SK-N-SH (cell line): ENCODE measurements around the gene ARFIP1. TPM values are rescaled to one million over a fixed set of nuclear protein-coding genes. Genes with fewer than 3 reads are reported as not detected.
A peak's percentile ranks its signal among the peaks of the same experiment; 100 is the strongest.
"Not testable (repeated sequence)": the region's sequence is repeated elsewhere in the genome, so short reads cannot be mapped to it uniquely, and the experiment has no call there.

Experiments used
- CTCF ChIA-PET: fragments of 300-600, 350-600 bp; formaldehyde crosslinking; extraction: SDS; loops from one replicate; lab custom pipeline; 2021; lab: Yijun Ruan, JAX
- POLR2A ChIA-PET: fragments of 350-600 bp; sonication (Branson Sonifier 250); formaldehyde crosslinking; extraction: SDS; loops from one replicate; lab custom pipeline; 2020; ENCODE audit warnings: antibody characterized with exemption, inconsistent platforms; lab: Yijun Ruan, JAX
- DNase-seq: peaks from one replicate; pipeline ENCODE4 v3.0.0; 2012
- H2AFZ ChIP-seq: fragments of 200-600 bp; sonication (generic); 2 replicates; pipeline ENCODE4 v1.8.1; 2016; ENCODE audit warnings: antibody characterized with exemption, mild to moderate bottlenecking, low read depth
- H3F3A ChIP-seq: fragments of 200-600 bp; sonication (generic); replicated peaks from 2 replicates; pipeline ENCODE3; 2016; ENCODE audit warnings: antibody characterized with exemption, mild to moderate bottlenecking; ENCODE audit not compliant: insufficient read depth
- H3K27ac ChIP-seq, 2 experiments: fragments of 200-500 bp in 1 of 2; fragments of 200-600 bp in 1 of 2; sonication (Bioruptor generic) in 1 of 2; sonication (generic), shearing (Covaris generic) in 1 of 2; 2 replicates each; pipeline versions ENCODE4 v1.5.1 to v1.6.1; 2014 to 2016; ENCODE audit warnings: low read depth in 2 of 2, inconsistent platforms in 1 of 2, low read length in 1 of 2, mild to moderate bottlenecking in 1 of 2, mixed read lengths in 1 of 2
- H3K27me3 ChIP-seq: fragments of 200-600 bp; sonication (generic), shearing (Covaris generic); 2 replicates; pipeline ENCODE4 v1.6.1; 2016; ENCODE audit warnings: mixed run types; ENCODE audit not compliant: insufficient read depth
- H3K36me3 ChIP-seq, 2 experiments: fragments of 200-500 bp in 1 of 2; fragments of 200-600 bp in 1 of 2; sonication (Bioruptor generic) in 1 of 2; sonication (generic) in 1 of 2; replicated peaks in 1 of 2; 2 replicates each; pipeline versions ENCODE3 to v1.5.1; 2014 to 2016; ENCODE audit warnings: low read length in 1 of 2, mild to moderate bottlenecking in 1 of 2; ENCODE audit not compliant: insufficient read depth in 2 of 2, control insufficient read depth in 1 of 2
- H3K4me1 ChIP-seq, 2 experiments: fragments of 200-500 bp in 1 of 2; fragments of 200-600 bp in 1 of 2; sonication (Bioruptor generic) in 1 of 2; sonication (generic), shearing (Covaris generic) in 1 of 2; 2 replicates each; pipeline versions ENCODE4 v1.5.1 to v1.6.1; 2014 to 2016; ENCODE audit warnings: low read depth in 1 of 2, low read length in 1 of 2, mixed run types in 1 of 2; ENCODE audit not compliant: insufficient read depth in 2 of 2, control insufficient read depth in 1 of 2
- H3K4me2 ChIP-seq: fragments of 200-600 bp; sonication (generic), shearing (Covaris generic); 2 replicates; pipeline ENCODE4 v1.6.1; 2017; ENCODE audit warnings: mixed run types
- H3K4me3 ChIP-seq, 2 experiments: fragments of 200-500 bp in 1 of 2; fragments of 200-600 bp in 1 of 2; sonication (Bioruptor generic) in 1 of 2; sonication (generic), shearing (Covaris generic) in 1 of 2; 2 replicates each; pipeline versions ENCODE4 v1.5.1 to v1.8.1; 2014 to 2016; ENCODE audit warnings: low read depth in 2 of 2, inconsistent platforms in 1 of 2, low read length in 1 of 2, mild to moderate bottlenecking in 1 of 2, mixed read lengths in 1 of 2, moderate library complexity in 1 of 2
- H3K79me2 ChIP-seq: fragments of 200-600 bp; sonication (generic); 2 replicates; pipeline ENCODE4 v1.8.1; 2017; ENCODE audit warnings: mild to moderate bottlenecking; ENCODE audit not compliant: insufficient read depth
- H3K9ac ChIP-seq: fragments of 200-600 bp; sonication (generic); 2 replicates; pipeline ENCODE4 v1.6.1; 2017; ENCODE audit warnings: mixed run types
- H3K9me2 ChIP-seq: fragments of 200-600 bp; sonication (generic); 2 replicates; pipeline ENCODE4 v1.6.1; 2017; ENCODE audit warnings: mixed run types
- H3K9me3 ChIP-seq: fragments of 200-600 bp; sonication (generic); 2 replicates; pipeline ENCODE4 v1.6.1; 2017; ENCODE audit warnings: mixed run types, mild to moderate bottlenecking, moderate library complexity
- H4K20me1 ChIP-seq: fragments of 200-600 bp; sonication (generic); 2 replicates; pipeline ENCODE4 v1.6.1; 2017; ENCODE audit warnings: mild to moderate bottlenecking, mixed run types; ENCODE audit not compliant: insufficient read depth
- EZH2phosphoT487 ChIP-seq: fragments of 200-600 bp; sonication (generic); IDR thresholded peaks from 2 replicates; pipeline ENCODE4 v1.6.1; 2017; ENCODE audit warnings: low read depth, mixed run types, mild to moderate bottlenecking, antibody characterized with exemption, moderate library complexity, borderline replicate concordance
- FOXJ3 ChIP-seq: sonication (generic); formaldehyde crosslinking; IDR thresholded peaks from 2 replicates; pipeline ENCODE4 v1.5.1; 2020; ENCODE audit warnings: mild to moderate bottlenecking, missing genetic modification reagents
- NFIC ChIP-seq: IDR thresholded peaks from 2 replicates; pipeline ENCODE4 v1.4.0; 2012; ENCODE audit warnings: borderline replicate concordance
- NRF1 ChIP-seq: IDR thresholded peaks from 2 replicates; pipeline ENCODE4 v1.6.1; 2012; ENCODE audit warnings: low read depth, mild to moderate bottlenecking, low read length
- RAD21 ChIP-seq: IDR thresholded peaks from 2 replicates; pipeline ENCODE4 v1.6.1; 2012; ENCODE audit warnings: mild to moderate bottlenecking, low read length
- RXRA ChIP-seq: IDR thresholded peaks from 2 replicates; pipeline ENCODE4 v1.4.0; 2012; ENCODE audit warnings: low read depth, mild to moderate bottlenecking, borderline replicate concordance
- WGBS: methylation state at CpG from one replicate; pipeline ENCODE4 v1.1.6; 2017; ENCODE audit warnings: low lambda C conversion rate; 5-methylcytosine and 5-hydroxymethylcytosine counted together
- polyA plus RNA-seq, 3 experiments: library from polyadenylated mRNA; depleted of rRNA; stranded (reverse); fragments of >200 nt; gene quantifications; 2 replicates each; pipeline ENCODE4 v1.2.3, GENCODE V29; 2012
- TF ChIP-seq, protein P1 (sequence below): IDR thresholded peaks from 2 replicates; pipeline ENCODE4 v1.4.0; 2012; ENCODE audit warnings: low read depth, borderline replicate concordance
- TF ChIP-seq, protein P2 (sequence below): fragments of 150-350 bp; IDR thresholded peaks from 2 replicates; pipeline ENCODE4 v1.6.1; 2016; ENCODE audit warnings: mild to moderate bottlenecking, low read depth, low read length
- TF ChIP-seq, protein P3 (sequence below): fragments of 150-350 bp; IDR thresholded peaks from 2 replicates; pipeline ENCODE4 v1.6.1; 2017; ENCODE audit warnings: antibody characterized with exemption, low read length, low read depth, borderline replicate concordance

Gene ARFIP1
- polyA plus RNA-seq, 1 of the 3 experiments (the other 2 are of a cell fraction), result 15.7 TPM

DNA sequence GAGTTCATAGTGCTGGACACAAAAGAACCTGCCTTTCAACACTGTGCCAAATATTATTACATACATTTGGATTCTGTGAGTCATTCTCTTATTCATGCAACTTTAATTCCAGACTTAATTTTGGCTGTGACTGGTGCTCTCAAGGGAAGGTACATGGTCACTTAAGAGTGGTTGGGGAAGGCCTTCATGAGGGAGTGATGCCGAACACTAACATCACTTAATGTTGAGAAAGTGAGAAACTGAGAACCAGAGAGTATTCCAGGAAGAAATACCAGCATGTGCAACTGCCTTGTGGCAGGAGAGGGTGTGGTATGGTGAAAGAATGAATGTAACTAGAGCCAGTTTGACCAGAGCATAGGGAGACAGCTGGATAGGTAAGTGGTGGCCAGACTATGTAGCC, 114.9 kb downstream of the ARFIP1 start (continued):
- TF ChIP-seq, protein P1, sequence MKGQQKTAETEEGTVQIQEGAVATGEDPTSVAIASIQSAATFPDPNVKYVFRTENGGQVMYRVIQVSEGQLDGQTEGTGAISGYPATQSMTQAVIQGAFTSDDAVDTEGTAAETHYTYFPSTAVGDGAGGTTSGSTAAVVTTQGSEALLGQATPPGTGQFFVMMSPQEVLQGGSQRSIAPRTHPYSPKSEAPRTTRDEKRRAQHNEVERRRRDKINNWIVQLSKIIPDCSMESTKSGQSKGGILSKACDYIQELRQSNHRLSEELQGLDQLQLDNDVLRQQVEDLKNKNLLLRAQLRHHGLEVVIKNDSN, result no peak
- TF ChIP-seq, protein P2, sequence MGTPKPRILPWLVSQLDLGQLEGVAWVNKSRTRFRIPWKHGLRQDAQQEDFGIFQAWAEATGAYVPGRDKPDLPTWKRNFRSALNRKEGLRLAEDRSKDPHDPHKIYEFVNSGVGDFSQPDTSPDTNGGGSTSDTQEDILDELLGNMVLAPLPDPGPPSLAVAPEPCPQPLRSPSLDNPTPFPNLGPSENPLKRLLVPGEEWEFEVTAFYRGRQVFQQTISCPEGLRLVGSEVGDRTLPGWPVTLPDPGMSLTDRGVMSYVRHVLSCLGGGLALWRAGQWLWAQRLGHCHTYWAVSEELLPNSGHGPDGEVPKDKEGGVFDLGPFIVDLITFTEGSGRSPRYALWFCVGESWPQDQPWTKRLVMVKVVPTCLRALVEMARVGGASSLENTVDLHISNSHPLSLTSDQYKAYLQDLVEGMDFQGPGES, result no peak
- peak; percentile 24; the same call in 1 of the 2 replicates for TF ChIP-seq NFIC
- TF ChIP-seq, protein P3, sequence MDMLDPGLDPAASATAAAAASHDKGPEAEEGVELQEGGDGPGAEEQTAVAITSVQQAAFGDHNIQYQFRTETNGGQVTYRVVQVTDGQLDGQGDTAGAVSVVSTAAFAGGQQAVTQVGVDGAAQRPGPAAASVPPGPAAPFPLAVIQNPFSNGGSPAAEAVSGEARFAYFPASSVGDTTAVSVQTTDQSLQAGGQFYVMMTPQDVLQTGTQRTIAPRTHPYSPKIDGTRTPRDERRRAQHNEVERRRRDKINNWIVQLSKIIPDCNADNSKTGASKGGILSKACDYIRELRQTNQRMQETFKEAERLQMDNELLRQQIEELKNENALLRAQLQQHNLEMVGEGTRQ, result no peak

DNA sequence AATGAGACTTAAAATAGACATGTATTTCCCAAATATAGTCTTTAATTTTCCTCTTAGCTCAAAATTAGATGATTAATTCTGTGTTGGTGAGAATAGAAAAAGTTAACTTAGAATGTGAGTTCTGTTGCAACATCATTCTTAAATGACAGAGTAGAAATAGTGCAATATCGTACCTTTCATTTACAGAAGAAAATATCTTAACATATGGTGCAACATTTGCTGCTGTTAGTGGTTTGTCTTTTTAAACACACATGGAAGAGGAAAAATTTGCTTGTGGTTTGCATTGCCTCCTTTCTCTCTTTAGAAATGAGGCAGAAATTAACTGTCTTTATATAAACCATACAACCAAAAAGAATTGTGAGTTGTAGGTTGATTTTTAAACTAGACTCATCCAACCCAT, 117.1 kb downstream of the ARFIP1 start:
- CTCF ChIA-PET, result interaction anchor here (0.9 to 1.6 kb wide), 4 partner anchors 14 to 231 kb away, joined by 4 read pairs; no protein-coding TSS in a partner anchor
- H4K20me1 ChIP-seq, result no peaks in the 10 kb centered on the region
- TF ChIP-seq EZH2phosphoT487 (no peak), RXRA (no peak), RAD21 (no peak), NRF1 (no peak), FOXJ3 (no peak), NFIC (no peak)

DNA sequence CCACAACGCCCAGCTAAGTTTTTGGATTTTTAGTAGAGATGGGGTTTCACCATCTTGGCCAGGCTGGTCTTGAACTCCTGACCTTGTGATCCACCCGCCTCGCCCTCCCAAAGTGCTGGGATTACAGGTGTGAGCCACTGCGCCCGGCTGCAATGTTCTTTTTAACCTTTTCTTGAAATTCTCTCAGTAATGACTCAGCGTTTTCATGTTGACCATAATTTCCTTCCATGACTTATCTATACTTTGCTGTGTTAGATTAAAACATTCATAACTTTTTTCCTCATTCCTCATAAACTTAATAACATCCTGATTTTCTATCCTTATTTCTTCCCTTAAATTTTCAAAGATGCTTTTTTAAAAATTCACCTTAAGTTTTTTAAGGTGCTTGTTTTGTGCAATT, 118.4 kb downstream of the ARFIP1 start:
- H3K4me2 ChIP-seq, POLR2A ChIA-PET, DNase-seq, H3K9me3 ChIP-seq, H3K9me2 ChIP-seq, H3K4me1 ChIP-seq, H2AFZ ChIP-seq, H3K27ac ChIP-seq, H3K27me3 ChIP-seq, H3K36me3 ChIP-seq, H3K79me2 ChIP-seq, H3K9ac ChIP-seq, H3K4me3 ChIP-seq, H4K20me1 ChIP-seq, CTCF ChIA-PET: not testable (repeated sequence)
- peaks cover 11% of the 10 kb centered on the region for H3F3A ChIP-seq
- 97% methylated on average over 6 of the region's 6 CpGs for WGBS

More for the DNA sequence above, 117.1 kb downstream of the ARFIP1 start:
- Histone ChIP-seq H3K4me3 (no peak overlapping the region), H3K27me3 (no peaks in the 10 kb centered on the region), H2AFZ (no peak overlapping the region), H3K79me2 (no peaks in the 10 kb centered on the region), H3K9me3 (no peaks in the 10 kb centered on the region), H3K27ac (no peak overlapping the region), H3K9me2 (no peaks in the 10 kb centered on the region), H3K9ac (no peak overlapping the region), H3K36me3 (peaks cover 6 to 11% of the 10 kb centered on the region in 2 experiments), H3F3A (peaks cover 11% of the 10 kb centered on the region), H3K4me1 (no peaks in the 10 kb centered on the region; a peak in 1 of 4 replicates), H3K4me2 (no peak overlapping the region)
- DNase-seq, result no peak
- WGBS, result 87% methylated on average over 1 of the region's 1 CpG
- POLR2A ChIA-PET, result no interaction called here
